ENCODE data around the gene PROB1.
"Not testable (repeated sequence)": the region's sequence is repeated elsewhere in the genome, so short reads cannot be mapped to it uniquely, and the experiment has no call there.

The PROB1 gene

DNA sequence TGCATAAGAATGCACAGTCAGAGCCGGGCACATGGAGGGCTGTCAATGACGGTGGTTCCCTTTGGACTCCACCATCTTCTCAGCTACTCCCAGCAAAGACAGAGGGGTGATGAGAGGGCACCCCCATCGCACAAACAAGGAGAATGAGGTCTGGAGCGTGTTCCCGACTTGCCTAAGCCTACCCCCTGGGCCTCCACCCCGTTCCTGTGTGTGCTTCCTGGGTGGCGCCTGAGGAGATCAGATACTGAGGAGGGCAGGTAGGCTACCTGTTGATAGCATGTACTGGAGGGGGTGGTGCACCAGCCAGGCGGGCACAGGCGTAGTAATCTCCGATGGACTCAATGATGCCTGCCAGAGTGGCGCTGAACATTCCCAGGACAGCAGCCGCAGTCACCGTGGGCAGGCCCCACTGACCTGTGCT, 16.0 kb downstream of the PROB1 start:
- H3K9me3 Mint-ChIP-seq = no peaks in the 10 kb centered on the region
- H3K4me1 Mint-ChIP-seq = peaks cover 16% of the 10 kb centered on the region
- H3K4me3 Mint-ChIP-seq = no peak overlapping the region
- H3K27me3 Mint-ChIP-seq = no peaks in the 10 kb centered on the region
- DNase-seq = no peak
- peak overlapping the region in 1 of 2 donors; percentile 77 for H3K27ac Mint-ChIP-seq
- no peak for ATAC-seq

DNA sequence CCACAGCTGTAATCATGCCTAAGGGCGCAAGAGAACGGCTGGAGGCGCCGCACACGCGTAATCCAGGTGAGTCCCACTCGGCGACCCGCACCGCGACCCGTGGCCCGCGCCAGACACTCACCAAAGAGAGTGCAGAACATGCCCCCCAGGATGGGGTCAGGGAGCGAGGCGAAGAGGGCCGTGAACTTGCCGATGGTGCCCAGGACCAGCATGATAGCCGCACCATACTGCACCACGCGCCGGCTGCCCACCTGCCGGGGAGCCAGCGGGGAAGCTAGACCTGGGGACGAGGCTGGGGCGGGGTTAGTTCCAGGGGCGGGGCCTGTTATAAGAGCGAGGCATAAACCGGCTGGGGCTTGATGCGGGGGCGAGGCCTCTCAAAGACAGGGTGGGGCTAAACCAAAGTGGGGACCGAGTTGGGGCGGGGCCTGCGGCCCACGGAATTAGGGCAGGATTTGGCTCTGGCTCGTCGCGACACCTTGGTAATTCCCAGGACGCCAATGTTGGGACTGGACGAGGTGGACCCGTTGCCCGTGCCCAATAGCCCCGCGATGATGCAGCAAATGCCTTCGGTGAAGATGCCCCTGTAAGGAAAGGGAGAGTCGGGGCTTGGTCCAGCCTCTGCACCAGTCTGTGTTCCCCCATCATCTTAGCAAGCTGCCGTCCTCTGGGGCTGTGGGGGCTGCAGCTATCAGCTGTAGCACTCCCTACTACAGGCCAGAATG, 16.6 kb downstream of the PROB1 start:
- no peak for ATAC-seq
- Mint-ChIP-seq H3K27ac (no peak overlapping the region), H3K4me1 (peaks cover 16% of the 10 kb centered on the region), H3K27me3 (no peaks in the 10 kb centered on the region), H3K9me3 (no peaks in the 10 kb centered on the region), H3K4me3 (no peak overlapping the region)
- DNase-seq = no peak

DNA sequence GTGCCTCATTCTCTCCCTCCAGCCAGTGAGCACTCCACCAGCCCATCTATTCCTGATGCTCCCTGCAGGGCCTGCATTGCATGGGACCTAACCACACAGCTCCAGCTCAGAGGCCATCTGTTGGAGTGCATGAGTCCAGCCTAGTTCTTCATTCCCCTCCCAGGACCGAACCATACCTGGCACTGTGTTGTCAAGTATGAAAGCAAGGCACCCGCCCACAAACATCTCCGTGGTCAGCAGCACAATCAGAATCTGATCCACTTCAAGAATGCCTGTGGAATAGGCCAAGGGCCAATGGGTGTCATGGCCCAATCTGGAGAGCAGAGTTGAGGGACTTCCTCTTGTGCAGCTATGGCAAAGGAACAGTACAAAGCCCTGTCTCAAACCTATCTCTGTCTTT, 17.7 kb downstream of the PROB1 start:
- ATAC-seq (no peak), DNase-seq (no peak)
- Mint-ChIP-seq H3K27me3 (no peaks in the 10 kb centered on the region), H3K27ac (no peak overlapping the region), H3K4me1 (peaks cover 16% of the 10 kb centered on the region), H3K9me3 (no peaks in the 10 kb centered on the region), H3K4me3 (no peak overlapping the region)

DNA sequence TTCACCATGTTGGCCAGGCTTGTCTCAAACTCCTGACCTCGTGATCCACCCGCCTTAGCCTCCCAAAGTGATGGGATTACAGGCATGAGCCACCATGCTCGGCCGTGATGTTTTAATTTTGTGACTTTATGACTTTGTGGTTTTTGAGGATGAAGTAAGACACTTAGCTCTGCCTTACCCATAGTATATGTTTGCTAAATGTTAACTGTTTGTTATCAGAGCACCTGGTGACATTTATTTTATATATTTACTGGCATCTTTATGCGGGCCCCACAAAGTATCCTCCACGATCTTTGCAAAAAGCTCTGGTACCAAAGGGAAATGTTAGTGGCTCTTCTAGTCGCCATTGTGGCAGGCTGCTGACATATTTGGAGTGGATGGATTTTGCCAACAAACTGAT, 18.5 kb downstream of the PROB1 start:
- no peak overlapping the region for H3K27ac Mint-ChIP-seq
- no peak for ATAC-seq
- no peak for DNase-seq
- H3K27me3 Mint-ChIP-seq = no peaks in the 10 kb centered on the region
- no peaks in the 10 kb centered on the region for H3K9me3 Mint-ChIP-seq
- no peak overlapping the region for H3K4me3 Mint-ChIP-seq
- peaks cover 23% of the 10 kb centered on the region for H3K4me1 Mint-ChIP-seq

DNA sequence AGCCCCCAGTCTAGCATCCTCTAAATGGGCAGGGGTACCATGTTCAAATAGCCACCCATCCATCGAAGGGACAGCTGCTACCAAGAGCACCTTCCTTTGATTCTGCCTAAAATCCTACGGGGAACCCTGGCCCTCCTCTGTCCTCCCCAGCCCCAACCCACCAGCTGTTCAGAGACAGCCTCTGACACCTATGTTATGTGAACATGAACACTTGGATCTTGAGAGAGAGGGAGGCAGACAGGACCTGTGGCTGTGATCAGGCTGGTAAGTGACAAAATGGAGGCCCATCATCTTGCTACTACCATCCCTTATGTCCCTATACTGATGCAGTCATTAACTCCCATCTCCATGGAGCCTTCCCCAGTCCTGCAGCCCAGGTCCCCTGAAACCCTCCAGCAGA, 20.0 kb downstream of the PROB1 start:
- DNase-seq (no peak), ATAC-seq (no peak)
- H3K4me1 Mint-ChIP-seq = peaks cover 23% of the 10 kb centered on the region
- no peaks in the 10 kb centered on the region for H3K27me3 Mint-ChIP-seq
- H3K4me3 Mint-ChIP-seq = no peak overlapping the region
- no peaks in the 10 kb centered on the region for H3K9me3 Mint-ChIP-seq
- no peak overlapping the region for H3K27ac Mint-ChIP-seq

DNA sequence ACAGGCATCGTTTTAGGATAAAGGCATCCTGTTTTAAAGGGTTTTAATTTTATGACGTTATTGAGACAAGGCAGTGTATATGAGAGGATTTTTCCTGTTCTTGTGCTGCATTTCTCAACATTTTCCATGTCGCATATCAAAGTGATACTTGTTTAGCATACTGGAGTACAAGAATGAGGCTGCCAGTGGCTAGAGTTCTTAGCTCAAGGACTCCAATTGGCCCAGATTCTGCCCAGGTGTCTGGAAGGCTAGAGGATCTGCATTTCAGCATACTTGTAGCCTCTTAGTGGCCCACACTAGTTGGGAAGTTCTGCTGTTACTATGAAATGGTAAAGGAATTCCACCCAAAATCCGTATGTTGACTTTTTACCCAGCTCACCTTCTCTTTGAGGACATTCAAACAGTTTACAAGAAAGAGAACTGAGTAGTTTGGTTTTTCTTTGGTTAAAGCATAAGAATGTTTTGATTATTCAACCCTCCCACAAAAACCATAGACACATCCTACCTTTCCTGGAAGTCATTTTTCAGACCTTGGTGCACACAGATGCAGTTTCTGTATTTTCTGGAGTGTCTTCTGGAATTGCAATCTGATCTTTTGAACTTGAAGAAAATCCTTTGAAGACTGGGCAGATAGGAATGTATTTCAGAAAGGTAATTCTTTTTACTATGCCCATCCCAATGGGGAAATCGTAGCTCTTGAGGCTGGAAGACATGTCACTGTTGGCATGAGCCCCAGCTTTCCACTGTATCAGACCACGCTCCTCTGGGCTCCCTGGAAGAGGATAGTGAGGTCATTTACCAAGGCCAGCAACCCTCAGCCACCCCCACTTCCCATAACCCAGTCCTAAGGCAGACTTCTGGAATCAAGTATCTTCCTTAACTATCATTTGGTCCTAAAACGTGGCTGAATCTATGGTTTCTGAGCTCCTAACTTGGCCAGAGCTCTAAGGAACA, 23.1 kb downstream of the PROB1 start:
- Mint-ChIP-seq H3K9me3 (no peaks in the 10 kb centered on the region), H3K27ac (peak overlapping the region; percentile 14 to 72), H3K4me1 (peaks cover 7% of the 10 kb centered on the region), H3K27me3 (no peaks in the 10 kb centered on the region), H3K4me3 (no peak overlapping the region)
- no peak for DNase-seq
- peak; percentile 64 for ATAC-seq

DNA sequence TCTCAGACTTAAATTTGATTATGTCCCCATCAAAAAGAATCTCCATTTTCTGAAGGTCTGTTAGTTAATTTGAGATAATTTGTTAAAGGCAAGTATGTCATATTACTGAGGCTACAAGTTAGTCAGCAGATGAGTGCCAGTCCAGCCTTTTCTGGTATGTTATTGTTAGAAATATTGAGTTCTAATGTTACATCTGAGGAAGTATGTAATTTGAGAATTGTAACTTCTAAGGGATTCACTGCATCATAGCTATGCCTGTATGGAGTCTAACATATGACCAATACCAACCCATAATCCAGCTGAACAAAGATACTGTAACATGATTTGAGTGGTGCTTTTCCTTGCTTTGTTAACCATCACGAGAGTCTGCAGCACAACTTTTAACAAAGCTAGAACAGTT, 25.7 kb downstream of the PROB1 start:
- H3K27ac Mint-ChIP-seq = no peak overlapping the region
- H3K4me1 Mint-ChIP-seq = peaks cover 7% of the 10 kb centered on the region
- ATAC-seq (no peak), DNase-seq (no peak)
- no peaks in the 10 kb centered on the region for H3K27me3 Mint-ChIP-seq
- no peaks in the 10 kb centered on the region for H3K9me3 Mint-ChIP-seq
- no peak overlapping the region for H3K4me3 Mint-ChIP-seq

DNA sequence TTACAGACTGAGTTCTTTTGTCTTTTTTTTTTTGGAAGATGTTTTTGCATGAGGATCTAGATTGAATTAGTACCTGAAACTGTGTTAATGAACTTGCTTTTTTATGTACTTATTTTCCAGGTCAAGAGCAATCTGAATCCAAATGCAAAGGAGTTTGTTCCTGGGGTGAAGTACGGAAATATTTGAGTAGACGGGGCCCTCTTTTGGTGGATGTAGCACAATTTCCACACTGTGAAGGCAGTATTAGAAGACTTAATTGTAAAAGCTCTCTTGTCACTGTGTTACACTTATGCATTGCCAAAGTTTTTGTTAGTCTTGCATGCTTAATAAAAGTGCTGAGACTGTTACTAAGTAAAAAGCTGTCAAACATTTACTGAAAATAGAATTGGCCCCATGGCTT, 26.3 kb downstream of the PROB1 start:
- ATAC-seq (no peak), DNase-seq (no peak)
- H3K27me3 Mint-ChIP-seq = no peaks in the 10 kb centered on the region
- H3K9me3 Mint-ChIP-seq = no peaks in the 10 kb centered on the region
- H3K4me1 Mint-ChIP-seq = peaks cover 8% of the 10 kb centered on the region
- no peak overlapping the region for H3K4me3 Mint-ChIP-seq
- no peak overlapping the region for H3K27ac Mint-ChIP-seq

DNA sequence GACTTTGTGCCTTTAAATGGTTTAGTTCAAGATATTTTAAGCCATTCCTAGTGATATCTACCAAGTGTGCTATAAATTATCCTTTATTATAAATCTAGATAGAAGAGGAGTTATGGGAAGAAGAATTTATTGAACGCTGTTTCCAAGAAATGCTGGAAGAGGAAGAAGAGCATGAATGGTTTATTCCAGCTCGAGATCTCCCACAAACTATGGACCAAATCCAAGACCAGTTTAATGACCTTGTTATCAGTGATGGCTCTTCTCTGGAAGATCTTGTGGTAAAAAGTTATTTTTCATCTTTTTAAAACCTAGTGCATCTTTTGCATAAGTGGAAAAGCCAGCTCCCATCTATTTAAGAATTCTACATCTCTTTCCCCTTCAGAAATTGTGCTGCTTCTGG, 30.4 kb downstream of the PROB1 start:
- H3K27ac Mint-ChIP-seq = no peak overlapping the region
- no peak overlapping the region for H3K4me3 Mint-ChIP-seq
- ATAC-seq = no peak
- DNase-seq = no peak
- H3K9me3 Mint-ChIP-seq = no peaks in the 10 kb centered on the region
- H3K4me1 Mint-ChIP-seq = peaks cover 15% of the 10 kb centered on the region
- no peaks in the 10 kb centered on the region for H3K27me3 Mint-ChIP-seq

DNA sequence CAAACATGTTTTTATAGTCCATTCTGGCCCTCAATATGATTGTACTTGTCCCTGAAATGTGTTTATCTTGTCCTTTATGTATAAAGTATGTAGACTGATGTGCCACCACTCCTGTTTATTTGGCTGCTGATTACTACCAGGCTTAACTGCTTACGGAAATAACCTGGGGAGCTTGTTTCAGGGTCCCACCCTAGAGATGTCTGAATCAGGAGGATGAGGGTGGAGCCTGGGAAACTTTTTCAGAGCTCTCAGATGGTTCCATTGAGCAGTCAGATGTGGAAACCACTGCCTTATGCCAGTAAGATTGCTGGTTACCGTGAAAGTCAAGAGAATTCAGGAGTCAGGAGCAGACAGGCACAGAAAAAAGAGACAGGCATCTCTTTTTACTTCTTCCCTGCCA, 31.0 kb downstream of the PROB1 start:
- ATAC-seq (no peak), DNase-seq (no peak)
- no peak overlapping the region for H3K4me3 Mint-ChIP-seq
- no peak overlapping the region for H3K27ac Mint-ChIP-seq
- H3K9me3 Mint-ChIP-seq = no peaks in the 10 kb centered on the region
- peaks cover 15% of the 10 kb centered on the region for H3K4me1 Mint-ChIP-seq
- no peaks in the 10 kb centered on the region for H3K27me3 Mint-ChIP-seq

DNA sequence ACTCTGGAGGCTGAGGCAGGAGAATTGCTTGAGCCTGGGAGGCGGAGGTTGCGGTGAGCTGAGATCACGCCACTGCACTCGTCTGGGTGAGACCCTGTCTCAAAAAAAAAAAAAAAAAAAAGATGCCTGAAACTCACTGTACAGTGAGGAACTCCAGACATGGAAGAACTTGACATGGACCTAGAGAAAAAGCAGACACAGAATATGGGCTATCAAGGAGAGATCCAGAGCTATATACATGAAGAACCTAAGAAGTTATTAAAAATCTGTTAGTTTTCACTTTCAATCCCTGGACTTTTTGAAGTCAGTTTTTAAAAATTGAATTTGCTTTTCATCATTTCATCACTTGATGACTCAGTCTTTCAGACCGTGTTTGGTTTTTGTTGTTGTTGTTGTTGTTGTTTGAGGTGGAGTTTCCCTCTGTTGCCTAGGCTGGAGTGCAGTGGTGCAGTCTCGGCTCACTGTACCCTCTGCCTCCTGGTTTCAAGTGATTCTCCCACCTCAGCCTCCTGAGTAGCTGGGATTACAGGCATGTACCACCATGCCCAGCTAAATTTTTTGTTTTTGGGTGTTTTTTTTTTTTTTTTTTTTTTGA, 33.0 kb downstream of the PROB1 start:
- ATAC-seq = no peak
- DNase-seq = no peak
- Mint-ChIP-seq H3K27ac (peak overlapping the region in 1 of 2 donors; percentile 17), H3K27me3 (no peaks in the 10 kb centered on the region), H3K4me3 (no peak overlapping the region), H3K4me1 (peaks cover 15% of the 10 kb centered on the region), H3K9me3 (no peaks in the 10 kb centered on the region)

DNA sequence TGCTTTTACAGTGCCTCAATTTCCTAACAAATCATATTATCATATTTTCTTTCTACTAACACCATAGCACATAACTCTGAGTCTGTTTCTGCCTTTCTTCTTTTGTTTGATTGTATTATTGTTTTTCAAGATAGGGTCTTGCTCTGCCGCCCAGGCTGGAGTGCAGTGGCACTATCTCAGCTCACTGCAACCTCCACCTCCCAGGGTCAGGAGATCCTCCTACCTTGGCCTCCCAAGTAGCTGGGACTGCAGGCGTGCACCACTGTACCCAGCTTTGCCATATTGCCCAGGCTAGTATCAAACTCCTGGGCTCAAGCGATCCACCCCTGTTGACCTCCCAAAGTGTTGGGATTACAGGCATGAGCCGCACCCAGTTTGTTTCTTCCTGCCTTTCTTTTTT, 34.5 kb downstream of the PROB1 start:
- no peak for ATAC-seq
- Mint-ChIP-seq H3K27me3 (no peaks in the 10 kb centered on the region), H3K9me3 (no peaks in the 10 kb centered on the region), H3K27ac (peak overlapping the region; percentile 41 to 83), H3K4me3 (no peak overlapping the region), H3K4me1 (peaks cover 27% of the 10 kb centered on the region)
- no peak for DNase-seq

DNA sequence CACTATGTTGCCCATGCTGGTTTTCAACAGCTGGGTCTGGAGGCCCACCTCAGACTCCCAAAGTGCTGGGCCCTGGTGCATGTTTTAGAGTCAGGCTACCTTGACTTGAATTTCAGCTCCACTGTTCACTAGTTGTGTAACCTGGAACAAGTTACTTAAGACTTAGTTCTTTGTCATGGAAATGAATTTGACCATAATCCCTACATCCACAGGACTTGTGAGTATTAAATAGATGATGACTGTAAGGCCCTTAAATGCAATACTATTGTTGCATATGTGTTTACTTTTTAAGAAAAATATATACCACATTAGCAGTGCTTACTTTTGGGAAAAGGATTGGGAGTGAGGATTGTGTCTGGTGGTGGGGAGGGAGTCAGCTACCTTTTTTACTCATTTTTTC, 36.8 kb downstream of the PROB1 start:
- no peak for DNase-seq
- H3K27me3 Mint-ChIP-seq = no peaks in the 10 kb centered on the region
- H3K4me3 Mint-ChIP-seq = no peak overlapping the region
- ATAC-seq = no peak
- no peak overlapping the region for H3K27ac Mint-ChIP-seq
- no peaks in the 10 kb centered on the region for H3K9me3 Mint-ChIP-seq
- peaks cover 32% of the 10 kb centered on the region for H3K4me1 Mint-ChIP-seq

DNA sequence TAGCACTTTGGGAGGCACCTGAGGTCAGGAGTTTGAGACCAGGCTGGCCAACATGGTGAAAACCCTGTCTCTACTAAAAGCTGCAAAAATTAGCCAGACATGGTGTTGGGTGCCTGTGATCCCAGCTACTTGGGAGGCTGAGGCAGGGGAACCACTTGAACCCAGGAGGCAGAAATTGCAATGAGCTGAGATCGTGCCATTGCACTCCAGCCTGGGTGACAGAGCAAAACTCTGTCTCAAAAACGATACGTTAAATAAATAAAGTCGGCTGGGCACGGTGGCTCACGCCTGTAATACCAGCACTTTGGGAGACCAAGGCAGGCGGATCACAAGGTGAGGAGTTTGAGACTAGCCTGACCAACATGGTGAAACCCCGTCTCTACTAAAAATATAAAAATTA, 39.0 kb downstream of the PROB1 start:
- H3K4me1 Mint-ChIP-seq = peaks cover 31% of the 10 kb centered on the region
- not testable (repeated sequence) for ATAC-seq, DNase-seq, H3K9me3 Mint-ChIP-seq, H3K27me3 Mint-ChIP-seq, H3K4me3 Mint-ChIP-seq, H3K27ac Mint-ChIP-seq

DNA sequence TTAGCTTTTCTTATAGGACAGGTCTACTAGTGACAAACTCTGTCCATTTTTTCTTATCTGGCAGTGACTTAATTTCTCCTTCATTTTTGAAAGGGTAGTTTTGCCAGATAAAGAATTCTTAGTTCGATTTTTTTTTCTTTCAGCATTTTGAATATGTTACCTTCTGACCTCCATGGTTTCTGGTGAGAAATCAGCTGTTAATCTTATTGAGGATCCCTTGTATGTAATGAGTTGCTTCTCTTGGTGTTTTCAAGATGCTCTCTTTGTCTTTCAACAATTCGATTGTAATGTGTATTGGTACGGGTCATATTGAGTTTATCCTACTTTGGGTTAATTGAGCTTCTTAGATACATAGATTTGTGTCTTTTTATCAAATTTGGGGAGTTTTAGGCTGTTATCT, 40.7 kb downstream of the PROB1 start:
- Mint-ChIP-seq H3K4me1 (peaks cover 30% of the 10 kb centered on the region), H3K27ac (no peak overlapping the region), H3K4me3 (no peak overlapping the region), H3K9me3 (no peaks in the 10 kb centered on the region), H3K27me3 (no peaks in the 10 kb centered on the region)
- ATAC-seq (no peak), DNase-seq (no peak)

DNA sequence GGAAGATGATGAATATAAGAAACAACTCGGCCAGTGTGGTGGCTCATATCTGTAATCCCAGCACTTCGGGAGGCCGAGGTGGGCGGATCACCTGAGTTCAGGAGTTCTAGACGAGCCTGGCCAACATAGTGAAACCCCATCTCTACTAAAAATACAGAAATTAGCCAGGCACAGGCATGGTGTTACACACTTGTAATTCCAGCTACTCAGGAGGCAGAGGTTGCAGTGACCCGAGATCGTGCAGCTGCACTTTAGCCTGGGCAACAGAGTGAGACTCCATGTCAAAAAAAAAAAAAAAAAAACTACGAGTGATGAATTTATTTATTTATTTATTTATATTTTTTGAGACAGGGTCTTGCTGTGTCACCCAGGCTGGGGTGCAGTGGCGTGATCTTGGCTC, 47.0 kb downstream of the PROB1 start:
- not testable (repeated sequence) for ATAC-seq, H3K9me3 Mint-ChIP-seq, H3K27me3 Mint-ChIP-seq, H3K4me3 Mint-ChIP-seq, H3K27ac Mint-ChIP-seq, DNase-seq
- peaks cover 59% of the 10 kb centered on the region for H3K4me1 Mint-ChIP-seq
